T47D (cell line): ENCODE data around the gene HASPIN.
A peak's percentile ranks its signal among the peaks of the same experiment; 100 is the strongest.

Source experiments
- DNase-seq, 2 experiments: peaks; one replicate each; pipeline versions ENCODE4 v3.0.0 to v3.0.0-alpha.2; 2011 to 2012; ENCODE audit warnings: low read depth in 1 of 2, low spot score in 1 of 2
- JUND ChIP-seq: IDR thresholded peaks from 2 replicates; pipeline ENCODE4 v1.6.1; 2012; ENCODE audit warnings: low read depth
- in situ Hi-C: cut with HindIII; loops from 2 replicates; pipeline ENCODE4 v1.10.0; 2016; ENCODE audit warnings: low sequenced_read_pairs, low pct_unique_long_range_greater_than_20kb

The HASPIN gene

GRCh38 chr17:3723556-3724377 lies at the start of gene HASPIN:
TSS of gene HASPIN (plus strand) at chr17:3723903. CDS start at chr17:3723936, 33 bp downstream.
- in situ Hi-C loops = no loop called here
- DNase-seq = peak; percentile 86 to 90

GRCh38 chr17:3675886-3676285 lies 47.8 kb upstream of the HASPIN start:
- DNase-seq = no peak
- in situ Hi-C loops = no loop called here
- TF ChIP-seq JUND = no peak

More at GRCh38 chr17:3723556-3724377, at the start of gene HASPIN:
- no peak for TF ChIP-seq JUND

GRCh38 chr17:3678095-3678820 lies 45.4 kb upstream of the HASPIN start:
- no peak for DNase-seq
- in situ Hi-C loops = no loop called here

DNA sequence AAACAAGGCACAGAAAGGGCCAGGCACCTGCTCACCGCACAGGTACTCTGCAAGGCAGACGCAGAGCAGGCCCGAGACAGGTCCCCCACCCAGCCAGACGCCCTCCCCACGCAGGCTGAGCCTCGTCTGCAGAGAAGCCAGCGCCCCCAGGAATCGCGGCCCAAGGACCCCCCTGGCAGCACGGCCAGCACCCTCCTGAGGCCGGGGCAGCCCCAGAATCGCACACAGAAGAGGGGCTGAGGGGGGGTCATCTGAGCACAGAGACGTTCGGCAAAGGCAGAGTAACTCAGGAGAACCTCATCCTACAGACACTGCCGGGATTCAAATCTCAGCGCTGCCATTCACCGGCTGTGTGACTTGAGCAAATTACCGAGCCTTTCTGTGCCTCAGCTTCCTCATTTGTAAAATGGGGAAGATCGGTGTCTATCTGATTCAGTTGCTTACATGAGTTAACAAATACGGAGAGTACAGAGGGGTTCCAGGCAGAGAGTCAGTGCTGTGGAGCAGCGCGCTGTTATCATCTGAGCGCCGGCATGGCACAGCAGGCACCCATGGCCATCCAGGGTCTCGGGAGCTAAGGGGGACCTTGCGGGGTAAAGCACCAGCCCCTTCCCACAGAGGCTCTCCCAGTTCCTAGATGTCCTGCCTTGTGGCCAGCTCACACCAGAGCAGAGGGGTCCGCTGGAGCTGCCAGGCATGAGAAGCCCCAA lies 44.7 kb upstream of the HASPIN start:
- in situ Hi-C loops = no loop called here
- no peak for TF ChIP-seq JUND
- no peak for DNase-seq

More at GRCh38 chr17:3678095-3678820, 45.4 kb upstream of the HASPIN start:
- TF ChIP-seq JUND = no peak

GRCh38 chr17:3679531-3680126 lies 44.1 kb upstream of the HASPIN start:
- in situ Hi-C loops = no loop called here
- TF ChIP-seq JUND = no peak
- no peak for DNase-seq

GRCh38 chr17:3681057-3681456 lies 42.6 kb upstream of the HASPIN start:
- DNase-seq = no peak
- in situ Hi-C loops = no loop called here
- no peak for TF ChIP-seq JUND

DNA sequence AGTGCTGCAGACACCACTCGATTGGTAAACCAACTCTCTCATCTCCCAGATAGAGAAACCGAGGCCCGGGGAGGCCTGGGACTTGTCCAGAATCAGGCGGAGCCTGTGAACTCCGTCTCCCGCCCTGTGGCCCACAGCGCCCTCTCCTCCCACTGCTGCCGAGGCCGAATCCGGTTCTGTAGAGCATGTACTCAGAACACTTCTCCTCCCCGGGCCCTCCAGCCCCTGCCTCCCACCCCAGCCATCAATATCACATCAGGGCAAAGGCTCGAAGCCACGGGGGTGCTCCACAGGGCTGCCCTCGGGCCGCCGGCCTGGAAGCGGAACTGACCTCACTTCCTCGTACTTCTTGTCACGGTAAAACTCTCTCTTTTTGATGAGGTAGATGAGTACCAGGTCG lies 42.1 kb upstream of the HASPIN start:
- no peak for DNase-seq
- no peak for TF ChIP-seq JUND
- in situ Hi-C loops = no loop called here

GRCh38 chr17:3682033-3682432 lies 41.7 kb upstream of the HASPIN start:
- in situ Hi-C loops = no loop called here
- no peak for DNase-seq

GRCh38 chr17:3683054-3683511 lies 40.6 kb upstream of the HASPIN start:
- peak; percentile 37 to 59 for DNase-seq
- in situ Hi-C loops = no loop called here
- TF ChIP-seq JUND = no peak

More at GRCh38 chr17:3682033-3682432, 41.7 kb upstream of the HASPIN start:
- TF ChIP-seq JUND = no peak

DNA sequence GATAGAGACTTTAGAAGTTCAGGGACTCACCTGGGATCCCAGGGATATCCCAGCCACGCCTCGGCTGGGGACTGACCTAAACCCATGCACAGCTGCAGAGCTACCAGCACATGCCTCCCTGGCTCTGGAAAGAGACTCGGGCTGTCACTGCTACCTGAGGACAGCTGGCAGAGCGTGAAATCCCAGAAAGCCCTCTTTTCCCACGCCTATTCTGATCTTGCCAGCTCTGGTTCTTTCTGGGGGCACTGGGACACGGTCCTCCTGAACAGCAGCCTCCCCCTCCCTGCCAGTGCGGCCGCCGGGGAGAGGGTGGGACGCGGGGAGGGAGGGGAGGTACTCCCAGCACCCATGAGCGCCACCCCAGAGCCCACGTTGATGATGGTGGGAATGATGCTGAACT lies 38.5 kb upstream of the HASPIN start:
- in situ Hi-C loops = no loop called here
- no peak for TF ChIP-seq JUND
- no peak for DNase-seq

DNA sequence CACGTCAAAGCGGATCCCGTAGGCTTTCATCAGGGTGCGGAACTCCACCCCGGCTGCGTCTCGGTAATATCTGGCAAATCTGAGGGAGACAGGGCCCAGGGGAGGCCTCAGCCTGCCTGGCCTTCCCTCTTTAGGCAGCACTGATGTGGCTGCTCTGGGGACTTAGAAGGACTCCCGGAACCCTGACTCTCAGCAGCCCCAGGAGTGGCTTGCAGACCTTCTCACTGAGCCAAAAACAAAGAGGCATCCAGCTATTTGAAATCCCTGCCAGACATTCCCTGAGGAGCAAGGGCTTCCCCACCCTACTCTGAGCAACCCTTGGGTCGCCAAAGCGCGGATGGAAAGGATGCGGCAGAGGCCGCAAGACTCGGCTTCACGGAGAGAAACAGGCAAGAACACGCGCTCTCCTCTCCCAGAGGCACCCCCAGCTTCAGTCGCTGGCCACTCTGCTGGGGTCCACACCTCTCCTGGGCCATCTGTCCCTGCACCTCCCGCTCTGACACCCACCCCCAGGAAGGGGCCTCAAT lies 35.6 kb upstream of the HASPIN start:
- DNase-seq = no peak
- TF ChIP-seq JUND = no peak
- in situ Hi-C loops = no loop called here

DNA sequence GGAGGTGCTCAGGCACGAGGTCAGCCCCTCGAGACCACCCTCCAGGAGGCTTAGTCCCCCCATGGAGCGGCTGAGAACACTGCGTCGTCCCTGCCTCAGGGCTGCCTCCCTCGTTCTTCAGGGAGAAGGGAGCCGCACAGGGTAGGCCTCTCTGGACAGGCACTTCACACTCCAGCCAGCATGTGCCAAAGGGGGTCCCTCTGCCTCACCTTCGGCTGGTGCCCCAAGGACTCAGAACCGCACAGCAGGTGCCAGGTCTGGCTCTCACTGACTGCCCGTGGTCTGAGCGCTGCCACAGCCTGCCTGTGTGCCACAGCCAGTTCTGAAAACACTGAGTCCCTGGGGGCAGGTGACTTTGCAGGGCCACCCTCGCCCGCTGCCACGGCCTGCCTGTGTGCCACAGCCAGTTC lies 34.8 kb upstream of the HASPIN start:
- in situ Hi-C loops = no loop called here

More for the DNA sequence above, 34.8 kb upstream of the HASPIN start:
- no peak for DNase-seq
- no peak for TF ChIP-seq JUND
